IMR-90 (cell line): Measurements from ENCODE around the gene ADGRD1. TPM values are rescaled to one million over a fixed set of nuclear protein-coding genes. Genes with fewer than 3 reads are reported as not detected.

ENCODE experiments used
- ATAC-seq: fragments of 200-7000 bp; cut with Tn5 transposase; 2 replicates; pipeline ENCODE4 v1.9.1; 2020; ENCODE audit warnings: low read depth, mild to moderate bottlenecking, moderate library complexity
- BruUV-seq: library from RNA; stranded (reverse); fragments of 400-500 nt; replicated peaks from 2 replicates; lab custom pipeline; 2021; lab: Mats Ljungman, UMichigan
- CTCF ChIA-PET: fragments of 300-600 bp; formaldehyde crosslinking; extraction: SDS; loops from one replicate; lab custom pipeline; 2021; ENCODE audit warnings: antibody characterized with exemption; lab: Yijun Ruan, JAX
- POLR2A ChIA-PET: fragments of 300-600 bp; sonication (Branson Sonifier 250); formaldehyde crosslinking; loops from one replicate; lab custom pipeline; 2022; ENCODE audit warnings: antibody characterized with exemption; ENCODE audit not compliant: unreplicated experiment; lab: Charles Lee
- DNase-seq: peaks from one replicate; pipeline ENCODE4 v3.0.0; 2013
- H2AFZ ChIP-seq: replicated peaks from 2 replicates; pipeline ENCODE3; 2013; ENCODE audit warnings: low read length, mild to moderate bottlenecking; ENCODE audit not compliant: poor library complexity
- H2AK5ac ChIP-seq: 2 replicates; pipeline ENCODE4 v1.6.1; 2013; ENCODE audit warnings: low read depth, low read length, inconsistent platforms
- H2AK9ac ChIP-seq: replicated peaks from 2 replicates; pipeline ENCODE3; 2013; ENCODE audit warnings: mild to moderate bottlenecking, low read depth, low read length, moderate library complexity; ENCODE audit not compliant: poor library complexity
- H2BK120ac ChIP-seq: 2 replicates; pipeline ENCODE4 v1.6.1; 2013; ENCODE audit warnings: low read depth, low read length, inconsistent platforms
- H2BK15ac ChIP-seq: 3 replicates; pipeline ENCODE4 v1.6.1; 2013; ENCODE audit warnings: low read depth, low read length, inconsistent platforms
- H2BK20ac ChIP-seq: 2 replicates; pipeline ENCODE4 v1.6.1; 2013; ENCODE audit warnings: low read depth, mild to moderate bottlenecking, inconsistent platforms, low read length, moderate library complexity
- H2BK5ac ChIP-seq: 2 replicates; pipeline ENCODE4 v1.6.1; 2013; ENCODE audit warnings: mild to moderate bottlenecking, low read depth, low read length, inconsistent platforms; ENCODE audit not compliant: poor library complexity, severe bottlenecking
- H3K14ac ChIP-seq: replicated peaks from 2 replicates; pipeline ENCODE4 v1.6.1; 2013; ENCODE audit warnings: low read depth, low read length, inconsistent platforms
- H3K18ac ChIP-seq: 2 replicates; pipeline ENCODE4 v1.6.1; 2013; ENCODE audit warnings: low read depth, low read length, control low read depth
- H3K23ac ChIP-seq: 2 replicates; pipeline ENCODE4 v1.6.1; 2013; ENCODE audit warnings: low read depth, low read length, inconsistent platforms
- H3K27ac ChIP-seq: 2 replicates; pipeline ENCODE4 v1.5.1; 2013; ENCODE audit warnings: mild to moderate bottlenecking, control low read depth, low read length; ENCODE audit not compliant: insufficient read depth
- H3K27me3 ChIP-seq: 2 replicates; pipeline ENCODE4 v1.6.1; 2013; ENCODE audit warnings: low read length; ENCODE audit not compliant: control insufficient read depth, insufficient read depth
- H3K36me3 ChIP-seq: 2 replicates; pipeline ENCODE4 v1.6.1; 2013; ENCODE audit warnings: low read length, mixed read lengths; ENCODE audit not compliant: control insufficient read depth, insufficient read depth
- H3K4ac ChIP-seq: 2 replicates; pipeline ENCODE4 v1.6.1; 2013; ENCODE audit warnings: low read depth, low read length, inconsistent platforms
- H3K4me1 ChIP-seq: 2 replicates; pipeline ENCODE4 v1.6.1; 2013; ENCODE audit warnings: low read length, mixed read lengths; ENCODE audit not compliant: control insufficient read depth, insufficient read depth
- H3K4me2 ChIP-seq: 2 replicates; pipeline ENCODE4 v1.6.1; 2013; ENCODE audit warnings: low read depth, mild to moderate bottlenecking, control low read depth, low read length, moderate library complexity
- H3K4me3 ChIP-seq: 2 replicates; pipeline ENCODE4 v1.5.1; 2013; ENCODE audit warnings: low read depth, mild to moderate bottlenecking, control low read depth, low read length, moderate library complexity; ENCODE audit not compliant: insufficient read depth
- H3K56ac ChIP-seq: 2 replicates; pipeline ENCODE4 v1.6.1; 2013; ENCODE audit warnings: low read length, inconsistent platforms; ENCODE audit not compliant: insufficient read depth; ENCODE audit errors: extremely low read depth
- H3K79me1 ChIP-seq, 2 experiments: 2 replicates each; pipeline ENCODE4 v1.6.1; 2013; ENCODE audit warnings: low read length in 2 of 2, inconsistent platforms in 1 of 2, low read depth in 1 of 2
- H3K9ac ChIP-seq: 2 replicates; pipeline ENCODE4 v1.6.1; 2013; ENCODE audit warnings: low read depth, low read length, control low read depth
- H3K9me1 ChIP-seq: 2 replicates; pipeline ENCODE4 v1.6.1; 2013; ENCODE audit warnings: low read length, inconsistent platforms; ENCODE audit not compliant: insufficient read depth
- H3K9me3 ChIP-seq: 2 replicates; pipeline ENCODE4 v1.6.1; 2013; ENCODE audit warnings: low read length; ENCODE audit not compliant: control insufficient read depth, insufficient read depth
- H4K20me1 ChIP-seq: 2 replicates; pipeline ENCODE4 v1.6.1; 2013; ENCODE audit warnings: low read length, inconsistent platforms; ENCODE audit not compliant: insufficient read depth
- H4K5ac ChIP-seq: 2 replicates; pipeline ENCODE4 v1.6.1; 2013; ENCODE audit warnings: mild to moderate bottlenecking, low read depth, low read length, control low read depth
- H4K8ac ChIP-seq, 2 experiments: 2 replicates each; pipeline ENCODE4 v1.6.1; 2013; ENCODE audit warnings: low read depth in 2 of 2, low read length in 2 of 2, control low read depth in 1 of 2, inconsistent platforms in 1 of 2
- H4K91ac ChIP-seq: 2 replicates; pipeline ENCODE4 v1.6.1; 2013; ENCODE audit warnings: low read depth, low read length, inconsistent platforms; ENCODE audit not compliant: insufficient read depth
- BHLHE40 ChIP-seq: fragments of 150-350 bp; IDR thresholded peaks from 2 replicates; pipeline ENCODE4 v1.6.1; 2016; ENCODE audit warnings: mild to moderate bottlenecking, low read depth, low read length
- CHD1 ChIP-seq: IDR thresholded peaks from 2 replicates; pipeline ENCODE4 v1.6.1; 2012; ENCODE audit warnings: low read depth, low read length, improper control_type of control experiment
- CTCF ChIP-seq: conservative IDR thresholded peaks from 2 replicates; pipeline ENCODE4 v1.5.1; 2012; ENCODE audit warnings: mild to moderate bottlenecking, low read depth, low read length, improper control_type of control experiment
- ELK1 ChIP-seq: fragments of 150-350 bp; IDR thresholded peaks from 2 replicates; pipeline ENCODE4 v1.6.1; 2016; ENCODE audit warnings: low read depth, mild to moderate bottlenecking, low read length, moderate library complexity, borderline replicate concordance
- FOS ChIP-seq: fragments of 150-350 bp; IDR thresholded peaks from 2 replicates; pipeline ENCODE4 v1.6.1; 2016; ENCODE audit warnings: low read depth, low read length
- MAFK ChIP-seq: IDR thresholded peaks from 2 replicates; pipeline ENCODE4 v1.6.1; 2012; ENCODE audit warnings: low read depth, low read length, improper control_type of control experiment
- MAZ ChIP-seq: IDR thresholded peaks from 2 replicates; pipeline ENCODE4 v1.6.1; 2012; ENCODE audit warnings: low read depth, mild to moderate bottlenecking, low read length, improper control_type of control experiment, moderate library complexity, borderline replicate concordance
- MXI1 ChIP-seq: IDR thresholded peaks from 2 replicates; pipeline ENCODE4 v1.6.1; 2012; ENCODE audit warnings: low read depth, mild to moderate bottlenecking, low read length, moderate library complexity, borderline replicate concordance
- NFE2L2 ChIP-seq: fragments of 150-350 bp; IDR thresholded peaks from 2 replicates; pipeline ENCODE4 v1.6.1; 2016; ENCODE audit warnings: low read depth, mild to moderate bottlenecking, low read length
- POLR2A ChIP-seq: IDR thresholded peaks from 2 replicates; pipeline ENCODE4 v1.6.1; 2012; ENCODE audit warnings: mild to moderate bottlenecking, low read depth, low read length
- RAD21 ChIP-seq: IDR thresholded peaks from 2 replicates; pipeline ENCODE4 v1.6.1; 2012; ENCODE audit warnings: low read length, improper control_type of control experiment
- RCOR1 ChIP-seq: IDR thresholded peaks from 2 replicates; pipeline ENCODE4 v1.6.1; 2012; ENCODE audit warnings: mild to moderate bottlenecking, low read length, improper control_type of control experiment; ENCODE audit not compliant: insufficient replicate concordance
- RFX5 ChIP-seq: IDR thresholded peaks from 2 replicates; pipeline ENCODE4 v1.8.0; 2012; ENCODE audit warnings: low read depth, mild to moderate bottlenecking, low read length, moderate library complexity
- SMC3 ChIP-seq: fragments of 150-350 bp; IDR thresholded peaks from 2 replicates; pipeline ENCODE4 v1.6.1; 2016; ENCODE audit warnings: low read depth, mild to moderate bottlenecking, antibody characterized with exemption, low read length, moderate library complexity
- USF2 ChIP-seq: fragments of 150-350 bp; IDR thresholded peaks from 2 replicates; pipeline ENCODE4 v1.6.1; 2017; ENCODE audit warnings: mild to moderate bottlenecking, antibody characterized with exemption, low read length, low read depth
- WGBS, 2 experiments: methylation state at CpG; one replicate each; pipeline versions ENCODE4 v1.1.5 to v1.1.7; 2013; ENCODE audit warnings: missing lambda C conversion rate in 2 of 2; ENCODE audit not compliant: insufficient read length in 1 of 2; ENCODE audit errors: extremely low coverage in 2 of 2; 5-methylcytosine and 5-hydroxymethylcytosine counted together
- dilution Hi-C: fragments of 300-500 bp; cut with HindIII; formaldehyde crosslinking; loops from one replicate; pipeline ENCODE4 v1.14.3; 2018; ENCODE audit warnings: low sequenced_read_pairs; ENCODE audit not compliant: unreplicated experiment
- in situ Hi-C: fragments of 300-500 bp; cut with MboI; formaldehyde crosslinking; loops from 3 replicates; pipeline ENCODE4 v1.14.3; 2019; ENCODE audit warnings: low sequenced_read_pairs, inconsistent platforms, mixed read lengths
- intact Hi-C: fragments of 100-400 bp; cut with micrococcal nuclease; formaldehyde crosslinking; loops from 2 replicates; pipeline ENCODE4 v1.10.0; 2022
- polyA plus RNA-seq, 3 experiments: library from polyadenylated mRNA; depleted of rRNA; stranded (reverse); fragments of >200 nt; gene quantifications; 2 replicates each; pipeline ENCODE4 v1.2.3, GENCODE V29; 2012; ENCODE audit warnings: low replicate concordance in 1 of 3
- total RNA-seq: library from RNA; depleted of rRNA; stranded (reverse); fragments of >200 nt; gene quantifications from 2 replicates; pipeline ENCODE4 v1.2.3, GENCODE V29; 2012

Gene ADGRD1
- total and polyA plus RNA-seq, 2 of the 4 experiments (the other 2 are of a cell fraction): not detected

- H3K9ac ChIP-seq: no peak overlapping the region
- no peak overlapping the region for H3K18ac ChIP-seq
- H3K4me1 ChIP-seq: no peaks in the 10 kb centered on the region
- H3K4me3 ChIP-seq: no peak overlapping the region
- ChIA-PET CTCF (no interaction called here), POLR2A (no interaction called here)
- ATAC-seq (no peak), DNase-seq (no peak)
- no peak overlapping the region for H4K8ac ChIP-seq
- WGBS, 2 experiments: 55% methylated on average over 5 of the region's 26 CpGs; no CpG with 5 or more reads in 1 of the 2 experiments
- H3K36me3 ChIP-seq: no peaks in the 10 kb centered on the region
- H3K27me3 ChIP-seq: no peaks in the 10 kb centered on the region
- no peak overlapping the region for H4K5ac ChIP-seq
- no peak overlapping the region for H3K4me2 ChIP-seq
- in situ Hi-C loops: no loop called here
- no peak overlapping the region for H2BK120ac ChIP-seq
- no peak overlapping the region for H2BK20ac ChIP-seq
- H2AK9ac ChIP-seq: no peak overlapping the region
- H2AFZ ChIP-seq: no peak overlapping the region
- peaks cover 65% of the 10 kb centered on the region for H3K9me3 ChIP-seq
- no peak overlapping the region for H3K14ac ChIP-seq
- H2BK5ac ChIP-seq: no peak overlapping the region
- H3K79me1 ChIP-seq: no peaks in the 10 kb centered on the region
- H4K20me1 ChIP-seq: no peaks in the 10 kb centered on the region
- dilution Hi-C loops: no loop called here
- no peak overlapping the region for H2BK15ac ChIP-seq
- no peak overlapping the region for H3K23ac ChIP-seq
- no peak overlapping the region for H4K91ac ChIP-seq
- no peak overlapping the region for H3K4ac ChIP-seq
- no peak overlapping the region for H2AK5ac ChIP-seq
- no TSS peak for BruUV-seq
- intact Hi-C loops: no loop called here
- H3K27ac ChIP-seq: no peak overlapping the region
- H3K56ac ChIP-seq: no peak overlapping the region
- H3K9me1 ChIP-seq: no peaks in the 10 kb centered on the region
- no peak for TF ChIP-seq BHLHE40
- no peak for TF ChIP-seq CTCF
- TF ChIP-seq RCOR1: no peak
- TF ChIP-seq CHD1: no peak
- TF ChIP-seq RAD21: no peak
- TF ChIP-seq NFE2L2: no peak
- no peak for TF ChIP-seq FOS
- no peak for TF ChIP-seq RFX5
- no peak for TF ChIP-seq MAFK
- TF ChIP-seq USF2: no peak
- no peak for TF ChIP-seq ELK1
- no peak for TF ChIP-seq POLR2A
- no peak for TF ChIP-seq MXI1
- no peak for TF ChIP-seq SMC3
- TF ChIP-seq MAZ: no peak
Observed at GRCh38 chr12:131095826-131096680, 142.3 kb downstream of the ADGRD1 start.
